Psoas muscle (tissue), 8 donors: Measurements from ENCODE around the gene ANO6. TPM values are rescaled to one million over a fixed set of nuclear protein-coding genes. Genes with fewer than 3 reads are reported as not detected.
A peak's percentile ranks its signal among the peaks of the same experiment; 100 is the strongest.

Source experiments
- ATAC-seq, 4 donors: fragments of 200-7000 bp; cut with Tn5 transposase; one replicate each; pipeline ENCODE4 v1.9.1; 2020; ENCODE audit warnings: moderate library complexity in 3 of 4, mild to moderate bottlenecking in 2 of 4
- DNase-seq, 2 donors: peaks; one replicate each; pipeline ENCODE4 v3.0.0-alpha.2; 2020
- H3K27ac ChIP-seq: fragments of 200-600 bp; one replicate; pipeline ENCODE4 v1.8.0; 2022
- H3K27me3 ChIP-seq, 3 donors: fragments of 200-600 bp in 1 of 3; one replicate each; pipeline versions ENCODE4 v1.6.1 to v1.8.0; 2013 to 2022; ENCODE audit warnings: low read length in 2 of 3, mild to moderate bottlenecking in 2 of 3, moderate library complexity in 1 of 3; ENCODE audit not compliant: insufficient read depth in 3 of 3
- H3K36me3 ChIP-seq, 2 donors: fragments of 200-600 bp in 1 of 2; one replicate each; pipeline versions ENCODE4 v1.6.1 to v1.8.0; 2013 to 2022; ENCODE audit warnings: low read depth in 1 of 2, mild to moderate bottlenecking in 1 of 2, moderate library complexity in 1 of 2; ENCODE audit not compliant: insufficient read depth in 1 of 2
- H3K4me1 ChIP-seq: fragments of 200-600 bp; one replicate; pipeline ENCODE4 v1.8.0; 2022
- H3K4me3 ChIP-seq: fragments of 200-600 bp; one replicate; pipeline ENCODE4 v1.8.0; 2022; ENCODE audit warnings: mild to moderate bottlenecking
- H3K9me3 ChIP-seq: fragments of 200-600 bp; one replicate; pipeline ENCODE4 v1.8.0; 2022
- CTCF ChIP-seq: fragments of 200-600 bp; IDR thresholded peaks from one replicate; pipeline ENCODE4 v1.8.0; 2022; ENCODE audit warnings: antibody characterized with exemption
- WGBS, 3 donors: extraction: QIAGEN DNeasy Blood & Tissue Kit; methylation state at CpG; one replicate each; pipeline versions ENCODE4 v1.1.6 to v1.1.7; 2013; 5-methylcytosine and 5-hydroxymethylcytosine counted together
- intact Hi-C, 2 donors: fragments of 100-400 bp; cut with DNase I; formaldehyde crosslinking; loops; one replicate each; pipeline versions ENCODE4 v1.11.0 to v1.14.2; 2022
- polyA plus RNA-seq, 3 donors: library from polyadenylated mRNA; stranded (reverse); fragments of 200-250 nt; gene quantifications; one replicate each; pipeline ENCODE4 v1.2.3, GENCODE V29; 2013
- total RNA-seq, 4 donors: library from RNA; stranded (reverse); fragmentation: NEBNext Ultra II Directional in 2 of 4; extraction: Animal tissue kit (Norgen Biotek cat#: 25700) in 2 of 4; gene quantifications; one replicate each; pipeline versions ENCODE4 v1.2.1 to v1.2.4, GENCODE V29; 2021 to 2023
- donor health status: healthy with polysubstance abuse.
- donor health status: DM: no; HTN: no; CAD: no; lungs with moderate emphysema.
- donor health status: Bipolar disorder and iron deficiency.
- donor health status: healthy.
- donor health status: DM: yes; HTN: yes; CAD: no.
- donor health status: DM: no; HTN: no; CAD: no.
- donor health status: DM: no; HTN: no; CAD: no.
- donor health status: DM: yes; HTN: yes; CAD: no.

The ANO6 gene
- total and polyA plus RNA-seq, 7 donors: 25.6 to 121 (median 51.5) TPM

- TF ChIP-seq CTCF: no peak
- peaks cover 1 to 29% of the 10 kb centered on the region in 2 donors for H3K36me3 ChIP-seq
- no peak overlapping the region for H3K4me3 ChIP-seq
- H3K27ac ChIP-seq: peak overlapping the region; percentile 25
- peak; percentile 69 to 87 (median 81) for ATAC-seq
- WGBS, 3 donors: 51 to 71% (median 60%) methylated on average over 6 of the region's 6 CpGs
- DNase-seq: no peak
- intact Hi-C loops: no loop called here
- no peaks in the 10 kb centered on the region for H3K9me3 ChIP-seq
- H3K27me3 ChIP-seq: no peaks in the 10 kb centered on the region
- peaks cover 23% of the 10 kb centered on the region for H3K4me1 ChIP-seq
These were observed 127.6 kb downstream of the ANO6 start for GRCh38 chr12:45343269-45344051.

GRCh38 chr12:45348311-45348710 lies 132.4 kb downstream of the ANO6 start:
- Histone ChIP-seq H3K4me3 (no peak overlapping the region), H3K9me3 (no peaks in the 10 kb centered on the region), H3K4me1 (peaks cover 6% of the 10 kb centered on the region), H3K36me3 (peaks cover 23 to 70% of the 10 kb centered on the region in 2 donors), H3K27me3 (no peaks in the 10 kb centered on the region), H3K27ac (peak overlapping the region; percentile 3)
- DNase-seq (no peak), ATAC-seq (no peak)
- intact Hi-C loops: no loop called here
- no peak for TF ChIP-seq CTCF
- WGBS, 3 donors: 91 to 97% (median 93%) methylated on average over 2 of the region's 2 CpGs

GRCh38 chr12:45348986-45349385 lies 133.1 kb downstream of the ANO6 start:
- 78 to 84% (median 79%) methylated on average over 1 of the region's 1 CpG for WGBS, 3 donors
- H3K4me1 ChIP-seq: peaks cover 6% of the 10 kb centered on the region
- no peaks in the 10 kb centered on the region for H3K9me3 ChIP-seq
- intact Hi-C loops: no loop called here
- H3K27ac ChIP-seq: no peak overlapping the region
- no peak for TF ChIP-seq CTCF
- H3K4me3 ChIP-seq: no peak overlapping the region
- ATAC-seq (no peak), DNase-seq (no peak)
- no peaks in the 10 kb centered on the region for H3K27me3 ChIP-seq
- peaks cover 23 to 77% of the 10 kb centered on the region in 2 donors for H3K36me3 ChIP-seq

- peaks cover 23 to 81% of the 10 kb centered on the region in 2 donors for H3K36me3 ChIP-seq
- ATAC-seq: no peak
- H3K27ac ChIP-seq: no peak overlapping the region
- H3K4me3 ChIP-seq: no peak overlapping the region
- no peaks in the 10 kb centered on the region for H3K9me3 ChIP-seq
- 91 to 100% (median 94%) methylated on average over 1 of the region's 1 CpG for WGBS, 3 donors
- peaks cover 6% of the 10 kb centered on the region for H3K4me1 ChIP-seq
- no peak for TF ChIP-seq CTCF
- intact Hi-C loops: no loop called here
- no peaks in the 10 kb centered on the region for H3K27me3 ChIP-seq
- DNase-seq: no peak
These were observed 134.0 kb downstream of the ANO6 start for GRCh38 chr12:45349916-45350315.

- H3K27ac ChIP-seq: peak overlapping the region; percentile 14
- no peaks in the 10 kb centered on the region for H3K9me3 ChIP-seq
- no peaks in the 10 kb centered on the region for H3K27me3 ChIP-seq
- no peak for TF ChIP-seq CTCF
- H3K4me1 ChIP-seq: peaks cover 6% of the 10 kb centered on the region
- ATAC-seq (peak; percentile 73 to 83 (median 78)), DNase-seq (peak in 1 of 2 donors; percentile 55)
- H3K4me3 ChIP-seq: no peak overlapping the region
- 67 to 81% (median 73%) methylated on average over 3 of the region's 3 CpGs for WGBS, 3 donors
- intact Hi-C loops: no loop called here
- peaks cover 23 to 90% of the 10 kb centered on the region in 2 donors for H3K36me3 ChIP-seq
These were observed 135.0 kb downstream of the ANO6 start for GRCh38 chr12:45350861-45351260.
